ENCODE data around the gene RUVBL2.

Gene RUVBL2

DNA sequence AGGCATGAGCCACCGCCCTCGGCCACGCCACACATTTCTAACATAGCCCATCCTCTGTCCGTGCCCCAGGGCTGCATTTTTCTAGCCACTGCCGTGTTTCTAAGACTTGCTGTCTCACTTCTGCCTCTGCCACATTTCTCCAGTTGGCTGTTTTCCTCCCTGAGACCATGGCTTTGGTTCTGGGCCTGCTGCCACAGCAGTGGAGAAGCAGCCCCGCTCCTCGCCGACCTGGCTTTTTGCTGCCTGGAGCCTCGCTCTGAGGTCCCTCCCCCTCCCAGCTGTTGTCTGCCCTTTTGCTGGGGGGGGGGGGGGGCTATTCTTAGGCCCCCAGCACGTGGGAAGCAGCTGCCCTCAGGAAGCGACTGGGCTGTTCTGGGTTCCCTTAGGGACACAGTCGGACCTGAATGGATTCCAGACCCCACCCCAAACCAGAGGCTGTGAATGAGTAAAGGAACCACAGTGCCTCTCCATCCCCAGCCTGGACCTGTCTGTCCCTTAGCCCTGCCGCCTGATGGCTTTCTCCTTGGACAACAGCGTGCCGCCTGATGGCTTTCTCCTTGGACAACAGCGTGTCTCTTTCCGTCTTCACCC lies 3.9 kb upstream of the RUVBL2 start:
- no peak for DNase-seq (ENCODE audit: low read depth in 2 of 2)

GRCh38 chr19:48990400-48990799 lies 3.3 kb upstream of the RUVBL2 start:
- DNase-seq (ENCODE audit: low read depth in 2 of 2): no peak

GRCh38 chr19:48991011-48991609 lies 2.6 kb upstream of the RUVBL2 start:
- DNase-seq (ENCODE audit: low read depth in 2 of 2): no peak

- no peak for DNase-seq (ENCODE audit: low read depth in 2 of 2)
These were observed 1.7 kb upstream of the RUVBL2 start for GRCh38 chr19:48991873-48992580.

DNA sequence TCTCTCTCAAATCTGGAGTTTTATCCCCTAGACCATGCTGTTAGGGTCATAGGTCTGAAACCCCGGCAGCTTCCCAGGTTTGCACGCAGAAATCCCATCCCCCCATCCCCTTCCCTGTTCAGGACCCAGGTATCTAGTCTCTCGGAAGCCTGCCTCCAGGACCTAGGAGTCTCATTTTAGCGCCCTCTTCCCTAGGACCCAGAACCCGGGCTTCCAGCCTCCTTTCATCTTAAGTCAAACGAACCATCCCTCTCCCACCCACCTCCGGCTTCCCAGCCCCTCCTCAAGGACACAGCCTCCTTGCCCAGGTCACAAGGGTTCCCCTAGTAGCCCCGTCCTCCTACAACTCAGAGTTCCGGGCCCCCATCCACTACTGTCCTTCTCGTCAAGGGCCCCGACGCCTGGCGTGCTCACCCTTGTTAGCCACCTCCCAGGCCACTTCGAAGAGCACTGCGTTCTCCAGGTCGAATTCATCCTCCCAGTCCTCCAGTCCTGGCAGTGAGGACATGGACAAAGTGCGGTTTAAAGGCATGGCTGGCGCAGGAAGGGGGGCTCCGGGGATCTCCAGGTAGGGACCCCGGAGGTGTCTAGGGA lies 1.0 kb upstream of the RUVBL2 start:
- no peak for DNase-seq (ENCODE audit: low read depth in 2 of 2)

- DNase-seq (ENCODE audit: low read depth in 2 of 2): no peak
These were observed 324 bp downstream of the RUVBL2 start for GRCh38 chr19:48994035-48994386.

DNA sequence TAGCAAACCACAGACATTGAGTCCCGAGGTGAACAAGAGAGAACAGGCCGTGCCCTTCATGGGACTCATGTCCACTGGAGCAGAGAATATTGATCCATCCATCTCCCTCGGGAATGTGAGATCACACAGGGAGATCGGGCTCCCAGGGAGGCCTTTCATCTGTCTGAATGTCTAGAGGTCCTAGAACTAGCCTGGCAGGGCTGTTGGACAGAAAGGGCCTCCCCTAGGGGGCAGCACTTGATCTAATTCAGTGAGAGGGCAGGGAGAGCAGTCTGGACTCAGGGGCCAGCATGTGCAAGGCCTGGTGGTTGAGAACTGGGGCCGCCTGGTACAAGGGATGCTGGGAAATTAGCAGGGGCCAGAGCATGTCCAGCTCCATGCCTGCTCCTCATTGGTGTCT lies 4.3 kb downstream of the RUVBL2 start:
- DNase-seq (ENCODE audit: low read depth in 2 of 2): peak in 1 of 2 experiments; percentile 48

GRCh38 chr19:48999481-49000325 lies 6.0 kb downstream of the RUVBL2 start:
- DNase-seq (ENCODE audit: low read depth in 2 of 2): peak in 1 of 2 experiments; percentile 61

GRCh38 chr19:49004133-49004532 lies 10.4 kb downstream of the RUVBL2 start:
- no peak for DNase-seq (ENCODE audit: low read depth in 2 of 2)

DNA sequence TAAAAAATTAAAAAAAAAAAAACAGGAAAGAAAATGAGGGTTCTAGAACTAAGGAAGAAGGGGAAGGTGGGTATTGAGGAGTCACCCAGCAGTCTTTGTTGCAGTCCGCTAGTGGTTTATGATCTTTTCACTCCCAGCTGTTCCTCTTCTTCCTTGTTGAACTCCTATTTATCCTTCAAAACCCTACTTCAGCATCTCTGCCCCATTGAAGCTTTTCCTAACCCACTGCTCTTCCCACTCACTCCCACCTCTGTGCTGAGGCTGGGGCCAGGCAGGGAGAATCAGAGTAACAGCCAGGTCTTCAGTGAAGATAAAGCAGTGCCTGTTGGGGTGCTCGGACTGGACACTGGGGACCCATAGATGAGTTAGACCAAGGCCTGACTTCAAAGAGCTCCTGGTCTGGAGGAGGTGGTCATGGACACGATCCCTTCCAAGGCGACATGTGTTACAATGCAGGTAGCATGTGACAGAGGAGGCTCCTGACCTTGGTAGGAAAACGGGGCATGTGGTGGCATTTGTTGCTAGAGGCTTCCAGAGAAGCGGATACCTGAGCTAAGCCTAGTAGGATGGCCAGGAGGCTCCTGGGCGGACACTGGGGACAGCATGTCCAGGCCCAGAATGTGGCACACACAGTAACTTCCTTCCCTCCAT lies 11.4 kb downstream of the RUVBL2 start:
- DNase-seq (ENCODE audit: low read depth in 2 of 2): no peak

DNA sequence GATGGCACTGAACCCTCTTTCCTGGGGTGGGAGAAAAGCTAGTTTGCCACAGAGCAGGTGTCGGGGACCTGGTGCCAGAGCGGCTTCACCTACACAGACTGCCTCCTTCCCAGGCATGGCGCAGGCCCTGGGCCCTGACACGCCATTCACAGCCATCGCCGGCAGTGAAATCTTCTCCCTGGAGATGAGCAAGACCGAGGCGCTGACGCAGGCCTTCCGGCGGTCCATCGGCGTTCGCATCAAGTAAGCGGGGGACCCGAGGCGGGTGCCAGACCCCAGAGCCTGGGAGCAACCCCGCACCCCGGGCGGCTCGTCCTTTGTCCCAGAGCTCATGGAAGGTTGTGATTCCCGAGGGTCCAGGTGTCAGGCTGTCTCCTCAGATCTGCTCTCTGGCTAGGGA lies 13.2 kb downstream of the RUVBL2 start:
- DNase-seq (ENCODE audit: low read depth in 2 of 2): no peak

DNA sequence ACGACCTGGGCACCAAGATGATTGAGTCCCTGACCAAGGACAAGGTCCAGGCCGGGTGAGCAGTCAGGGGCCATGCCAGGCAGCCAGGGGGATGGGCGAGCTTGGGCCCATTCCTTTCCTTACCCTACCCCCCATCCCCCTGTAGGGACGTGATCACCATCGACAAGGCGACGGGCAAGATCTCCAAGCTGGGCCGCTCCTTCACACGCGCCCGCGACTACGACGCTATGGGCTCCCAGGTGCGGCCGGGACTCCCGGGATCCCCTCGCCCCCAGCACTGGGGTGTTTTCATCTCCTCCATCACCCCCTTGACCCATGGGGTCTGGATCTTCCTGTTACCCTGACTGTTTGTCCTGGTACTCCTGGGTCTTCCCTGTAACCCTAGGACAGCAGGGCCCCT lies 16.1 kb downstream of the RUVBL2 start:
- DNase-seq (ENCODE audit: low read depth in 2 of 2): no peak

- no peak for DNase-seq (ENCODE audit: low read depth in 2 of 2)
These were observed 16.8 kb downstream of the RUVBL2 start for GRCh38 chr19:49010453-49010852.

DNA sequence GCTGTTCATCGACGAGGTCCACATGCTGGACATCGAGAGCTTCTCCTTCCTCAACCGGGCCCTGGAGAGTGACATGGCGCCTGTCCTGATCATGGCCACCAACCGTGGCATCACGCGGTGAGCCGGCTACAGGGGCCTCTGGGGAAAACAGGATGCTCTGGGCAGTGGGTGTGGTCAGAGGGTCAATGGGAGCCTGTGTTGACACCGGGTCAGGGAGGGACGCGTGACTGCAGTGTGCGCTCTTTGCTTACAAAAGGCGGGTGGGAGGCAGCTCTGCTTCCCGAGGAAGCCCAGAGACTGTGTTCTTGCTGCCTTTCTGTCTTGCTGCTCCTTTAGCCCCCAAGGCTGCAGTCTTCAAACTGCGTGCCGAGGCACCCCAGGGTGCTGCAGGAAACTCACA lies 17.5 kb downstream of the RUVBL2 start:
- DNase-seq (ENCODE audit: low read depth in 2 of 2): no peak

GRCh38 chr19:49014123-49014869 lies 20.6 kb downstream of the RUVBL2 start:
- no peak for DNase-seq (ENCODE audit: low read depth in 2 of 2)

GRCh38 chr19:49014870-49015255 lies 21.2 kb downstream of the RUVBL2 start:
- DNase-seq (ENCODE audit: low read depth in 2 of 2): no peak

GRCh38 chr19:49016067-49016839 lies 22.6 kb downstream of the RUVBL2 start:
- DNase-seq (ENCODE audit: low read depth in 2 of 2): no peak

DNA sequence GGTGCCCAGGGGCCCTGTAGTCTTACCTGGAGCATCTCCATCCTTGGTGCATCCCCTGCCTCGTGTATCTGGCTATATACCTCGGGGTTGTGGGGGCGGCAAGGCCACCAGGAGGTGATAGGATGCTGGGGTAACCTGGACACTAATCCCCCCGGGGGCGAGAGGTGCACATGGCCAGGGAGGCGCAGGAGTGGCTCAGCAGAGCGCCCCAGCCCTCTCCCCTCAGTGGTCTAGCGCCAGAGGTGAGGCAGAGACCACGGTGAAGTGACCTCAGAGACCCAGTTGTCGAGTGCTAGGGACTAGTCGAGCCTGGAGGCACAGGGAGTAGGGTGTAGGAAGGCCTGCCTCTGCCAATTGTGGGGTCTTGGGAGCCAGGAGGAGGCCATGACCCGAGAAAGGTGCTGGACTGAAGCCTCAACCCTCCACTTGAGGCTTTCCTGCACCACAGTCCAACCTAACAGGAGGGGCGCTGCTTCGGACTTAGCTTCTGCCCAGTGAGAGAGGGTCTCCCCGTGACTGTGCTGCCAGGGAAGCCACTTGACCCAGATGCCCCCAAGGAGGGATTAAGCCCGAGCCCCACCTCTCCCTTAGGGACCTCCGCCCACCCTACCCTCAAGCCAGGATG lies 23.5 kb downstream of the RUVBL2 start, which contains the start of gene LHB:
TSS of gene LHB (minus strand) at position 51 of the 625 bp plus-strand sequence. CDS start at position 41, 10 bp downstream.
- DNase-seq (ENCODE audit: low read depth in 2 of 2): no peak

DNA sequence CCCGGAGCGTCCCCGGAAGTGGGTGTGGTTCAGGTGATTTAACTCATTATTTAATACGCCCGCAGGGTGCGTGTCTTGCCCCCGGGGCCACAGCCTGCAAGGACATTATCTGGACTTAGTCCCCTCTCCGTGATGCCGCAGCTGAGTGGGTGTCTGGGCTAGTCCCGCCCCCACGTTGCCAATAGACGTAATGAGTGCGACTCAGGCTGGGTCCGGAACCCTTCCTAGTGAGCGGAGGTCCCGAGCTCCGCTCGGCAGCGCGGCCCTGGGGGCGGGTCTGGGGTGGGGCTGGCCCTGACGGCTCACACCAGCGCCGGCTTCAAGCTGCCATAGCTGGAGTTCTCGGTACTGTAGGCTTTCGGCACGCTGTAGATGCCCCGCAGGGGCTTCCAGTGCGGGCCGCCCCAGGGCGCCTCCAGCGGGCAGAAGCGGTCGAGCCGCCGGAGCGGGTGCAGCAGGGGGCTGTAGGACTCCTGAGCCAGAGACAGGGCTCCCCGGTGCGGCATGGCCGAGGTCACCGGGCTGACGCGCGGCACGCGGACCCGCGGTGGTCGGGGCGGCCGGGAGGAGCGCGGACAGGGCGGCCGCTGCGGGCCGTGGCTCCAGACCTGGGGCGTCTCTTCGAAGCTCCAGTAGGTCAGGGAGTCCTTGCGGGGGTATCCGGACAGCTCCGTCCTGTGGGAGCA lies 24.1 kb downstream of the RUVBL2 start:
- DNase-seq (ENCODE audit: low read depth in 2 of 2): peak in 1 of 2 experiments; percentile 47
